Naive B cell (primary cell): ENCODE measurements around the gene ERVFRD-1. TPM values are rescaled to one million over a fixed set of nuclear protein-coding genes. Genes with fewer than 3 reads are reported as not detected.

Experiments used
- ATAC-seq, 2 donors: fragments of 150-1000 bp; cut with Tn5 transposase; 2 replicates each; pipeline ENCODE4 v1.10.0; 2021; ENCODE audit warnings: low read depth in 2 of 2, mild to moderate bottlenecking in 2 of 2, moderate library complexity in 2 of 2
- DNase-seq: peaks from one replicate; pipeline ENCODE4 v3.0.0; 2022
- H3K27ac Mint-ChIP-seq, 6 donors: one replicate each; pipeline ENCODE4 v1.8.0; 2020 to 2022; ENCODE audit warnings: mild to moderate bottlenecking in 6 of 6, mixed read lengths in 6 of 6, moderate library complexity in 5 of 6, inconsistent platforms in 2 of 6
- H3K27me3 Mint-ChIP-seq, 3 donors: one replicate each; pipeline ENCODE4 v1.8.0; 2021 to 2022; ENCODE audit warnings: mixed read lengths in 3 of 3, mild to moderate bottlenecking in 1 of 3
- H3K36me3 Mint-ChIP-seq, 2 donors: one replicate each; pipeline ENCODE4 v1.8.0; 2020 to 2022; ENCODE audit warnings: mixed read lengths in 2 of 2, inconsistent platforms in 1 of 2, mild to moderate bottlenecking in 1 of 2
- H3K4me1 Mint-ChIP-seq, 3 donors: one replicate each; pipeline ENCODE4 v1.8.0; 2020 to 2022; ENCODE audit warnings: mixed read lengths in 3 of 3, inconsistent platforms in 1 of 3, mild to moderate bottlenecking in 1 of 3, moderate library complexity in 1 of 3
- H3K4me3 Mint-ChIP-seq, 8 donors: one replicate each; pipeline ENCODE4 v1.8.0; 2020 to 2022; ENCODE audit warnings: mild to moderate bottlenecking in 8 of 8, mixed read lengths in 8 of 8, moderate library complexity in 8 of 8, inconsistent platforms in 2 of 8
- H3K9me3 Mint-ChIP-seq, 7 donors: one replicate each; pipeline ENCODE4 v1.8.0; 2020 to 2022; ENCODE audit warnings: mixed read lengths in 7 of 7, mild to moderate bottlenecking in 5 of 7, inconsistent platforms in 2 of 7, moderate library complexity in 1 of 7
- polyA plus RNA-seq, 6 donors: library from polyadenylated mRNA; unstranded; fragments of 300-500 nt; fragmentation: Illumina TruSeq; gene quantifications; one replicate each; pipeline ENCODE4 v1.2.3, GENCODE V29; 2021; ENCODE audit warnings: low read depth in 6 of 6

Gene ERVFRD-1
- polyA plus RNA-seq, 6 donors from 2014 or later, result 0.15 TPM; not detected in 5

- Mint-ChIP-seq H3K27ac (no peak overlapping the region), H3K36me3 (no peaks in the 10 kb centered on the region), H3K27me3 (peaks cover 0 to under 1% (median 0%) of the 10 kb centered on the region in 3 donors), H3K4me1 (no peaks in the 10 kb centered on the region), H3K9me3 (no peaks in the 10 kb centered on the region), H3K4me3 (no peak overlapping the region)
- no peak for ATAC-seq
- DNase-seq, result no peak
Measured at GRCh38 chr6:11069760-11070159, 41.8 kb downstream of the ERVFRD-1 start.

- no peak overlapping the region for H3K27ac Mint-ChIP-seq
- H3K4me3 Mint-ChIP-seq, result no peak overlapping the region
- H3K36me3 Mint-ChIP-seq, result no peaks in the 10 kb centered on the region
Measured at GRCh38 chr6:11067348-11067747, 44.2 kb downstream of the ERVFRD-1 start.

GRCh38 chr6:11066505-11067347 lies 44.8 kb downstream of the ERVFRD-1 start:
- Mint-ChIP-seq H3K4me3 (no peak overlapping the region), H3K9me3 (no peaks in the 10 kb centered on the region), H3K36me3 (no peaks in the 10 kb centered on the region), H3K27me3 (peaks cover 0 to 7% (median under 1%) of the 10 kb centered on the region in 3 donors), H3K4me1 (no peaks in the 10 kb centered on the region), H3K27ac (peak overlapping the region in 1 of 6 donors; percentile 38)
- ATAC-seq (no peak), DNase-seq (no peak)

More at GRCh38 chr6:11067348-11067747, 44.2 kb downstream of the ERVFRD-1 start:
- no peak for ATAC-seq
- H3K4me1 Mint-ChIP-seq, result no peaks in the 10 kb centered on the region
- DNase-seq, result no peak
- peaks cover 0 to 7% (median 0%) of the 10 kb centered on the region in 3 donors for H3K27me3 Mint-ChIP-seq
- no peaks in the 10 kb centered on the region for H3K9me3 Mint-ChIP-seq

GRCh38 chr6:11065436-11066202 lies 45.9 kb downstream of the ERVFRD-1 start:
- no peak for DNase-seq
- H3K27ac Mint-ChIP-seq, result no peak overlapping the region
- ATAC-seq, result no peak
- no peaks in the 10 kb centered on the region for H3K4me1 Mint-ChIP-seq
- H3K36me3 Mint-ChIP-seq, result no peaks in the 10 kb centered on the region
- H3K4me3 Mint-ChIP-seq, result no peak overlapping the region
- H3K9me3 Mint-ChIP-seq, result no peaks in the 10 kb centered on the region
- peaks cover 5 to 16% (median 10%) of the 10 kb centered on the region in 3 donors for H3K27me3 Mint-ChIP-seq

GRCh38 chr6:11064836-11065235 lies 46.7 kb downstream of the ERVFRD-1 start:
- Mint-ChIP-seq H3K4me1 (no peaks in the 10 kb centered on the region), H3K9me3 (no peaks in the 10 kb centered on the region), H3K36me3 (peaks cover 0 to 5% of the 10 kb centered on the region in 2 donors), H3K27ac (peak overlapping the region in 1 of 6 donors; percentile 17), H3K4me3 (no peak overlapping the region), H3K27me3 (peaks cover 5 to 17% (median 13%) of the 10 kb centered on the region in 3 donors)
- no peak for ATAC-seq
- DNase-seq, result no peak

- no peak for DNase-seq
- H3K4me1 Mint-ChIP-seq, result no peaks in the 10 kb centered on the region
- H3K4me3 Mint-ChIP-seq, result no peak overlapping the region
- no peak for ATAC-seq
- no peaks in the 10 kb centered on the region for H3K9me3 Mint-ChIP-seq
- H3K36me3 Mint-ChIP-seq, result peaks cover 0 to 5% of the 10 kb centered on the region in 2 donors
- H3K27me3 Mint-ChIP-seq, result peaks cover 5 to 17% (median 13%) of the 10 kb centered on the region in 3 donors
- no peak overlapping the region for H3K27ac Mint-ChIP-seq
Measured at GRCh38 chr6:11062715-11063114, 48.8 kb downstream of the ERVFRD-1 start.

- no peak for ATAC-seq
- no peak overlapping the region for H3K27ac Mint-ChIP-seq
Measured at GRCh38 chr6:11062083-11062482, 49.4 kb downstream of the ERVFRD-1 start.

GRCh38 chr6:11058406-11058805 lies 53.1 kb downstream of the ERVFRD-1 start:
- no peak for DNase-seq
- Mint-ChIP-seq H3K27ac (no peak overlapping the region), H3K9me3 (no peaks in the 10 kb centered on the region), H3K36me3 (peaks cover 0 to 5% of the 10 kb centered on the region in 2 donors), H3K4me3 (no peak overlapping the region), H3K4me1 (no peaks in the 10 kb centered on the region), H3K27me3 (peaks cover 12 to 18% (median 13%) of the 10 kb centered on the region in 3 donors)
- no peak for ATAC-seq

More at GRCh38 chr6:11062083-11062482, 49.4 kb downstream of the ERVFRD-1 start:
- Mint-ChIP-seq H3K4me3 (no peak overlapping the region), H3K9me3 (no peaks in the 10 kb centered on the region), H3K4me1 (no peaks in the 10 kb centered on the region), H3K36me3 (peaks cover 0 to 5% of the 10 kb centered on the region in 2 donors), H3K27me3 (peaks cover 5 to 17% (median 13%) of the 10 kb centered on the region in 3 donors)
- DNase-seq, result no peak

GRCh38 chr6:11056871-11057270 lies 54.7 kb downstream of the ERVFRD-1 start:
- Mint-ChIP-seq H3K4me3 (no peak overlapping the region), H3K27ac (peak overlapping the region in 2 of 6 donors; percentile 21 to 60), H3K27me3 (peaks cover 11 to 22% (median 16%) of the 10 kb centered on the region in 3 donors), H3K4me1 (no peaks in the 10 kb centered on the region), H3K9me3 (no peaks in the 10 kb centered on the region), H3K36me3 (peaks cover 0 to 5% of the 10 kb centered on the region in 2 donors)
- ATAC-seq (no peak), DNase-seq (no peak)

GRCh38 chr6:11055127-11055627 lies 56.3 kb downstream of the ERVFRD-1 start:
- peaks cover 0 to 3% of the 10 kb centered on the region in 2 donors for H3K36me3 Mint-ChIP-seq
- H3K4me1 Mint-ChIP-seq, result no peaks in the 10 kb centered on the region
- DNase-seq, result no peak
- H3K27me3 Mint-ChIP-seq, result peaks cover 7 to 27% (median 20%) of the 10 kb centered on the region in 3 donors
- H3K4me3 Mint-ChIP-seq, result no peak overlapping the region
- H3K27ac Mint-ChIP-seq, result no peak overlapping the region
- H3K9me3 Mint-ChIP-seq, result no peaks in the 10 kb centered on the region
- ATAC-seq, result no peak

- no peak overlapping the region for H3K4me3 Mint-ChIP-seq
- ATAC-seq (no peak), DNase-seq (no peak)
- no peaks in the 10 kb centered on the region for H3K4me1 Mint-ChIP-seq
- H3K36me3 Mint-ChIP-seq, result no peaks in the 10 kb centered on the region
- H3K27me3 Mint-ChIP-seq, result peaks cover 10 to 31% (median 19%) of the 10 kb centered on the region in 3 donors
- H3K9me3 Mint-ChIP-seq, result no peaks in the 10 kb centered on the region
- no peak overlapping the region for H3K27ac Mint-ChIP-seq
Measured at GRCh38 chr6:11054722-11055121, 56.8 kb downstream of the ERVFRD-1 start.

- no peaks in the 10 kb centered on the region for H3K9me3 Mint-ChIP-seq
- no peaks in the 10 kb centered on the region for H3K4me1 Mint-ChIP-seq
- no peak overlapping the region for H3K27ac Mint-ChIP-seq
- H3K27me3 Mint-ChIP-seq, result peaks cover 18 to 39% (median 32%) of the 10 kb centered on the region in 3 donors
- no peak overlapping the region for H3K4me3 Mint-ChIP-seq
- H3K36me3 Mint-ChIP-seq, result no peaks in the 10 kb centered on the region
- no peak for DNase-seq
- no peak for ATAC-seq
Measured at GRCh38 chr6:11053307-11053706, 58.2 kb downstream of the ERVFRD-1 start.
